Stimulated activated CD4-positive, alpha-beta T cell treated with anti-CD3 and anti-CD28 coated beads, Interleukin-15, amount 100 ng/mL, for 24 hours (primary cell): ENCODE measurements around the gene SLCO4A1.

Experiments
- DNase-seq: peaks from one replicate; pipeline ENCODE4 v3.0.0-alpha.2; 2020

The SLCO4A1 gene

DNA sequence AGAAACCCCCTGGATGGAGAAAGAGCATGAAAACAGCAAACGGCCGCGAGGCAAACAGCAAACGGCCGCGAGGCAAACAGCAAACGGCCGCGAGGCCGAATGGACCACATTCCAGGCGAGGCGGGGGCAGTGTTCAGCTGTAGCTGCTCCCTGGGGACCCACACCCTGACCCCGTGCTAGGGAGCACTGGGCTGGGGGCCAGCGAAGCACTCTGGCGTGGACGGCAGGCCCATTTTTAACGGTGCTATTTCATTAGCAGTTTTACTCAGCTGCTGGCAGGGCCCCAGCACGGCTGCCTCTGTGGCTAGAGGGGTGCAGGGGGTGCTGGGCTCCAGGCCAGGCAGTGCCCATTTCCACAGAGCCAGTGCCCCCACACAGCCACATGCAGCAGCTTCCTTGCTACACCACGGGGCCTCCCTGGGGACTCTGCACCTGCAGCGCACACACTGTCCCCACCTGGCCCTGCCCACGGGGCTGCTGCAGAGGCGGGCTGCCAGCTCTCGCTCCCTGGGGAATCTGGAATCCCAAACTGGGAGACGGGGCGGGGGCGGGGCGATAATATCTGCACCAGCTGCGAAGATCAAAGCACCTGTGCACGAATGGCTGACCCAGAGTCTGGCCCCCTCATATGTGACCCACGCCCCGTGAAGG is 35.6 kb upstream of the SLCO4A1 start:
- DNase-seq = no peak

GRCh38 chr20:62607366-62608217 is 34.7 kb upstream of the SLCO4A1 start:
- DNase-seq = no peak

DNA sequence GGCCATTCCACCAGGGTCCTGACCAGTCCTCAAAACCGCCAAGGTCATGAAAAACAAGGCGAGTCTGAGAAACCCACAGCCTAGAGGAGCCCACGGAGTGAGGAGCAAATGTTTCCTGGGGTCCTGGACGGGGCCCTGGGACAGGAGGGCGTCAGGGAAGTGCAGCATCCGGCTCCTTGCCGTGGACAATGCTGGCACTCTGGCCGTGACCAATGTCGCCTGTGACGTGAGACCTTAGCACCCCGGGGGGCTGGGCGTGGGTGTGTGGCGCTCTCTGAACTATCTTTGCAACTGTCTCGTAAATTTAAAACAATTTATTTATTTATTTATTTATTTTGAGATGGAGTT is 34.1 kb upstream of the SLCO4A1 start:
- no peak for DNase-seq

GRCh38 chr20:62609279-62609720 is 33.0 kb upstream of the SLCO4A1 start:
- no peak for DNase-seq

DNA sequence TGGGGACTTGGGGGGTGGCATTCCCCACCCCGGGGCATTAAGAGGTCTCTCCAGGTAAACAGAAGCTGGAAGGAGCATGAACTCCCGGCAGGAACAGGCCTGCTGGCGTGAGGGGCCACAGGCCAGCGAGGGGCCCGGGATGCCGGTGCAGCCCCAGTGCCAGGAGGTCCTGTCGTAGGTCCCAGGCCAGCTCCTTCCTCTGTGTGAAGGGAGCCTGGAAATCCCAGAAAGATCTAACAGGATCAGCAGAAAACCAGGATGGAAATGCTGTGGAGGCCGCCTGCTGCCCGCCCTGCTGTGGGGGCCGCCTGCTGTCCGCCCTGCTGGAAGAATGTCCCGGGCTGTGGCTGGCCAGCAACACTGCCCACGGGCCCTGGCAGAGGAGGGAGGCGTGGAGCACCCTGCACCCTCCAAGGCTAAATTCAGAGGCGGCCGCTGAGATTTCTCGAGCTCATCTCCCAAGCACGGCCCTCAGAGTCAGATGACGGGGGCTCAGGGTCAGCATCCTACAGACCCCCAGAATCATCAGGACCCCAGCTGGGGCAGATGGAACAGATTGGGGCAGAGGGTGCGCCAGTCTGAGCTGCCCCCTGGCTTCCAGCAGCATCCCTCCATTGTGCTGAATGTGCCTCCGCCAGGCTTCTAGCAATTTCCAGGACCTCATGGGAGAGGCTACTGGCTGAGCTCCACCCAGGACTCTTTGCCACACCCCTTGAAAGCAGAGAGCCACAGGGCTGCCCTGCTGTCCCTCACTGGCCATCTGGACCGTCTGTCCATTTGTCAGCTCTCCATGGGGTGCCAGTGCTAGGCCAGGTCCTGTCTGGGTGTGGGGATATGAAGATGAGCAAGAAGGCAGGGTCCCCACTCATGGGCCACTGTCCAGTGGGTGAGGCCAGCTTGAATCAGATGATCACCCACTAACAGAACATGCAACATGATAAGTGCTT is 32.2 kb upstream of the SLCO4A1 start:
- no peak for DNase-seq

- no peak for DNase-seq
Measured at GRCh38 chr20:62611012-62611411, 31.3 kb upstream of the SLCO4A1 start.

DNA sequence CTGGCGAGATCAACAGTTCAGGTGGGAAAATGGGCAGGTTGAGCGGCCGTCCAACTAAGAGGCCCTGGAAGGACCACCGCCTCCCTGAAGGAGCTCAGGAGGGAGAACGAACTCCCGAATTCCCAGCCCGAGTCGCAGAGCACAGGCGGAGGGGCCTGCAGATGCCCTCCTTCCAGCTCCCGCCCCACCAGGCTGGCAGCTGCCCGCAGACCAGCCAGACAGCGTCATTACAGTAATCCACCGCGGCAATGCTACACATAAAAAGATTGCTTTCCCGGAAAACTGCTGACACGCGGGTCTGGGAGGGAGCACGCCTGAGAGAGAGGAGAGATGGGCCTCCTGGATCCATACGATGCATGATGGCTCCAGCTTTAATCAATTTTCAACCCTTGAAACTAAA is 30.5 kb upstream of the SLCO4A1 start:
- no peak for DNase-seq

DNA sequence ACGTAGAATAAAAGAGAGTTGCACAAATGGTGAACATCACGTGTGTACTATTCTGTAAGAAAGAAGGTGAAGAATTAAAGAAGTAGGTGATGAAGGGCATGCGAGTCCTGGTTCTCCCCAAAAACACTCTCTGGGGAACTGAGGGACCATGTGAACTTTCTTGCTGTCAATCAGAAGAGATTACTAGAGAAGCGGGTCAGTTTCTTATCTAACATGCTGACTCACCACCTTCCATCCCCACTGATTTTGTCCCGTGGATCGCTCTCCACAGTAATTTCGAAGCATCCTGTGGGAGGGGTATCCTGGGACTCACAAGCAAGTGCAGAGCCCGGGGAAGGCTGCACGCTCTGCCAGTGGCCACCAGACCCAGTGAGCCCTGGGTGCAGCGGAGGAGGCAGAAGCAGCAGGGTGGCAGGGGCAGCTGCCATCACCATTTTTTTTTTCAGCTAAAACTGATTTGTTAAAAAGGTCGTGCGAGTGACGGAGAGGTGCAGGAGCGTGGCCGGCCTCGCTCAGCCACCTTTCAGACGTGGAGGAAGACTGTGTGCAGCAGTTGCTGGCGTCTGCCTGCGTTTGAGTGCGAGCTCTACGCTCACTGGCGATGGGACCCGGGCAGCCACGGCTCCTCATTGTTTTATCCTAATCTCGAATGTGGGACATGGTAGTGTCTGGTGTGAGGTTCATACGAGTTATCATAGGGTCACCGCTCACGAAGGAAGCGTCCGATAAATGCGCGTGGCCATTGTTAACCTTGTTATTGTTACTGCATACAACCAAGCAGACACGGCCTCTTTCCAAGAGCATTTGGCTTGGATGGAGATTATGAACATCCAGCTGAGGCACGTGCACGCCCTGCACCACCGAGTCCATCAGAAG is 28.0 kb upstream of the SLCO4A1 start:
- DNase-seq = no peak

GRCh38 chr20:62614961-62615680 is 27.2 kb upstream of the SLCO4A1 start:
- no peak for DNase-seq

GRCh38 chr20:62615750-62616251 is 26.5 kb upstream of the SLCO4A1 start:
- no peak for DNase-seq

- peak; percentile 83 for DNase-seq
Measured at GRCh38 chr20:62616728-62617621, 25.3 kb upstream of the SLCO4A1 start.

DNA sequence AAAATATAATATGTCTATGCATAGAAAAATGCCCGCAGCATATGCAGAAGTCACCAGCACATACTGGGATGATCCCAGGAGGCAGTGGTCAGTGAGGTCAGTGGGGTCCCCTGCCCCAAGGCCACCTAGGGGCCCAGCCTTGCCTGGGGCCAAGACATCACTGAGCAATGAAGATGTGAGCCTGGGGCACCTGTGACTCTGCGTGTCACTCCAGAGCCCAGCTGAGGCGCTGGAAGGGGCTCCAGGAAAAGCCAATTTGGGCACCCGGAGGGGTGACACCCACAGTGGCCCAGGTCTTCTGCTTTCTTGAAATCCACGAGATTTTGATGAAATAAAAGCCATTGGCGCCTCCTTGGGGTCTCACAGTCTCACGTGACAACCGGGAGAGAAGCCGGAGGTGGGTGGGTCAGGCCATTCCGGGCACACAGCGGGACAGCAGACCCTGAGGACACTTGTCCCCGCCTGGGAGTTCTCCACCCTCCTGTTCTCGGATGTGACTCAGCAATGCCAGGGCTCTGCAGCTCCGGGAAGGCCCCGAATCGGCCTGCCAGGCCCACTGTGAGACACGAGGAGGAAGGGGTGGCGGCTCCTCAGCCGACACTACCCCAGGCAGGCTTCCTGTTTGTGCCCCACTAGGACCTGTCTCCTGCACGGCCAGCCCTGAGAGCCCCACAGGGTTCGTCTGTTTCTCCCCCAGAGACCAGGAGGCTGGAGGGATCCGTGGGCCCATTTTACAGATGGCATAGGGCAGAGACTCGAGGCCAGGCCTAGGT is 24.4 kb upstream of the SLCO4A1 start:
- peak; percentile 78 for DNase-seq

GRCh38 chr20:62618611-62619529 is 23.4 kb upstream of the SLCO4A1 start:
- peak; percentile 76 for DNase-seq

DNA sequence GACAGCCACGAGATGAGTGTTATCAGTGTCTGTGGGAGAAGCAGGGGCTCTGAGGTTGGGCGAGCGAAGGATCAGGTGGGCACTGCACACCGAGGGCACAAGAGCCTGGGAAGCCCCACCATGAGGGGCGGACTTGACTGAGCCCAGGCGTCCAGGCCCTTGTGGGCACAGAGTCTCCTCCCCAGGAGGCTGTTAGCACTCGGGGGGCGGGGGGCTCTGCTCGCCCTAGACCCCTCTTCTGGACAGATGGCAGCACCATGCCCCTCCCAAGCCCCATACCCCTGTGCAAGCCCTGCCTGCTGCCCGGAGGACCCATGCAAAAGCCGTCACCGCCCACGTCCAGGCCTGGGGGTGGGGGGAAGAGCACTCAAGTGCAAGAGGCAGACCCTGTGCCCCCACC is 21.7 kb upstream of the SLCO4A1 start:
- no peak for DNase-seq

- no peak for DNase-seq
Measured at GRCh38 chr20:62621251-62622110, 20.8 kb upstream of the SLCO4A1 start.

GRCh38 chr20:62622178-62622876 is 20.0 kb upstream of the SLCO4A1 start:
- no peak for DNase-seq
